GM12801 (cell line): ENCODE data around the gene CFAP46.

ENCODE experiments used
- TF ChIP-seq, protein P1 (sequence below): IDR thresholded peaks from one replicate; pipeline ENCODE4 v1.5.1; 2011; ENCODE audit warnings: control low read depth; ENCODE audit not compliant: insufficient read length; ENCODE audit errors: extremely low read depth

CFAP46 gene

DNA sequence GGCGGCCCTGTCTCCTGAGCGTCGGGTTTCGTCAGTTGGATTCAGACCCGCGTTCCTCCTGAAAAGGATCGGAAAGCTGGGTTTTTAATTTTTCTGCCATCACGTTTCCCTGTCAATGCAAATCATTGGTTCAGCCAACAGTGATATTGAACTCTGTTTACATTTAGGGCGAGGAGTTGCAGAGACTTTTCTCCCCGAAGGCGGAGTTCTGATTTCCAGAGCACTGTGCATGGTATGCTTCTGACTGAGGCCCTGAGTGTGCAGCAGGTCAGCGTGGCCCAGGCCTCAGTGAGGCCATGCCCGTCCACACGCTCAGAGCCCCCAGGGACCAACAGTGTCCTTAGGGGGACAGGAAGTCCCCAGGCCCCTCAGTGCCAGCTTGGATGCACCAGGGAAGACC is 183.5 kb downstream of the CFAP46 start:
- TF ChIP-seq, protein P1, sequence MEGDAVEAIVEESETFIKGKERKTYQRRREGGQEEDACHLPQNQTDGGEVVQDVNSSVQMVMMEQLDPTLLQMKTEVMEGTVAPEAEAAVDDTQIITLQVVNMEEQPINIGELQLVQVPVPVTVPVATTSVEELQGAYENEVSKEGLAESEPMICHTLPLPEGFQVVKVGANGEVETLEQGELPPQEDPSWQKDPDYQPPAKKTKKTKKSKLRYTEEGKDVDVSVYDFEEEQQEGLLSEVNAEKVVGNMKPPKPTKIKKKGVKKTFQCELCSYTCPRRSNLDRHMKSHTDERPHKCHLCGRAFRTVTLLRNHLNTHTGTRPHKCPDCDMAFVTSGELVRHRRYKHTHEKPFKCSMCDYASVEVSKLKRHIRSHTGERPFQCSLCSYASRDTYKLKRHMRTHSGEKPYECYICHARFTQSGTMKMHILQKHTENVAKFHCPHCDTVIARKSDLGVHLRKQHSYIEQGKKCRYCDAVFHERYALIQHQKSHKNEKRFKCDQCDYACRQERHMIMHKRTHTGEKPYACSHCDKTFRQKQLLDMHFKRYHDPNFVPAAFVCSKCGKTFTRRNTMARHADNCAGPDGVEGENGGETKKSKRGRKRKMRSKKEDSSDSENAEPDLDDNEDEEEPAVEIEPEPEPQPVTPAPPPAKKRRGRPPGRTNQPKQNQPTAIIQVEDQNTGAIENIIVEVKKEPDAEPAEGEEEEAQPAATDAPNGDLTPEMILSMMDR, result no peak
